ENCODE measurements around the gene SVOP.
A peak's percentile ranks its signal among the peaks of the same experiment; 100 is the strongest.

The SVOP gene

GRCh38 chr12:108907839-108908351, 113.0 kb downstream of the SVOP start:
- Histone ChIP-seq H3K9ac (ENCODE audit: low read length) (no peak overlapping the region), H3K4me1 (ENCODE audit: control insufficient read depth, insufficient read depth, low read length) (no peaks in the 10 kb centered on the region), H3K9me3 (ENCODE audit: control insufficient read depth, low read length) (no peaks in the 10 kb centered on the region), H3K27me3 (replicated peaks; ENCODE audit: control insufficient read depth, insufficient read depth, low read length) (peaks cover 20% of the 10 kb centered on the region), H3K4me3 (ENCODE audit: low read length) (no peak overlapping the region), H3K36me3 (ENCODE audit: control insufficient read depth, insufficient read depth, low read length, severe bottlenecking) (no peaks in the 10 kb centered on the region)
- DNase-seq (ENCODE audit: low read depth), result peak; percentile 3

- Histone ChIP-seq H3K9me3 (ENCODE audit: control insufficient read depth, low read length) (no peaks in the 10 kb centered on the region), H3K4me3 (ENCODE audit: low read length) (no peak overlapping the region), H3K36me3 (ENCODE audit: control insufficient read depth, insufficient read depth, low read length, severe bottlenecking) (no peaks in the 10 kb centered on the region), H3K4me1 (ENCODE audit: control insufficient read depth, insufficient read depth, low read length) (no peaks in the 10 kb centered on the region), H3K27me3 (replicated peaks; ENCODE audit: control insufficient read depth, insufficient read depth, low read length) (peaks cover 20% of the 10 kb centered on the region), H3K9ac (ENCODE audit: low read length) (no peak overlapping the region)
- DNase-seq (ENCODE audit: low read depth), result no peak
Measured at GRCh38 chr12:108906971-108907370, 113.9 kb downstream of the SVOP start.

GRCh38 chr12:108905725-108906124, 115.1 kb downstream of the SVOP start:
- H3K4me3 ChIP-seq (ENCODE audit: low read length), result no peak overlapping the region
- H3K27me3 ChIP-seq (replicated peaks; ENCODE audit: control insufficient read depth, insufficient read depth, low read length), result peaks cover 23% of the 10 kb centered on the region
- H3K9me3 ChIP-seq (ENCODE audit: control insufficient read depth, low read length), result no peaks in the 10 kb centered on the region
- DNase-seq (ENCODE audit: low read depth), result no peak
- no peak overlapping the region for H3K9ac ChIP-seq (ENCODE audit: low read length)
- no peaks in the 10 kb centered on the region for H3K4me1 ChIP-seq (ENCODE audit: control insufficient read depth, insufficient read depth, low read length)
- no peaks in the 10 kb centered on the region for H3K36me3 ChIP-seq (ENCODE audit: control insufficient read depth, insufficient read depth, low read length, severe bottlenecking)

GRCh38 chr12:108899145-108899544, 121.7 kb downstream of the SVOP start:
- DNase-seq (ENCODE audit: low read depth), result no peak
- Histone ChIP-seq H3K27me3 (replicated peaks; ENCODE audit: control insufficient read depth, insufficient read depth, low read length) (peaks cover 23% of the 10 kb centered on the region), H3K9ac (ENCODE audit: low read length) (no peak overlapping the region), H3K4me3 (ENCODE audit: low read length) (no peak overlapping the region), H3K9me3 (ENCODE audit: control insufficient read depth, low read length) (no peaks in the 10 kb centered on the region), H3K36me3 (ENCODE audit: control insufficient read depth, insufficient read depth, low read length, severe bottlenecking) (no peaks in the 10 kb centered on the region), H3K4me1 (ENCODE audit: control insufficient read depth, insufficient read depth, low read length) (no peaks in the 10 kb centered on the region)

- DNase-seq (ENCODE audit: low read depth), result no peak
- H3K9me3 ChIP-seq (ENCODE audit: control insufficient read depth, low read length), result no peaks in the 10 kb centered on the region
Measured at GRCh38 chr12:108896817-108897216, 124.1 kb downstream of the SVOP start.

GRCh38 chr12:108896336-108896735, 124.5 kb downstream of the SVOP start:
- H3K36me3 ChIP-seq (ENCODE audit: control insufficient read depth, insufficient read depth, low read length, severe bottlenecking), result no peaks in the 10 kb centered on the region
- H3K4me1 ChIP-seq (ENCODE audit: control insufficient read depth, insufficient read depth, low read length), result no peaks in the 10 kb centered on the region
- H3K27me3 ChIP-seq (replicated peaks; ENCODE audit: control insufficient read depth, insufficient read depth, low read length), result peaks cover 30% of the 10 kb centered on the region
- H3K4me3 ChIP-seq (ENCODE audit: low read length), result no peak overlapping the region
- H3K9me3 ChIP-seq (ENCODE audit: control insufficient read depth, low read length), result no peaks in the 10 kb centered on the region
- H3K9ac ChIP-seq (ENCODE audit: low read length), result no peak overlapping the region
- DNase-seq (ENCODE audit: low read depth), result no peak

More at GRCh38 chr12:108896817-108897216, 124.1 kb downstream of the SVOP start:
- no peak overlapping the region for H3K4me3 ChIP-seq (ENCODE audit: low read length)
- no peak overlapping the region for H3K9ac ChIP-seq (ENCODE audit: low read length)
- H3K36me3 ChIP-seq (ENCODE audit: control insufficient read depth, insufficient read depth, low read length, severe bottlenecking), result no peaks in the 10 kb centered on the region
- H3K27me3 ChIP-seq (replicated peaks; ENCODE audit: control insufficient read depth, insufficient read depth, low read length), result peaks cover 33% of the 10 kb centered on the region
- no peaks in the 10 kb centered on the region for H3K4me1 ChIP-seq (ENCODE audit: control insufficient read depth, insufficient read depth, low read length)

GRCh38 chr12:108895220-108895802, 125.6 kb downstream of the SVOP start:
- H3K27me3 ChIP-seq (replicated peaks; ENCODE audit: control insufficient read depth, insufficient read depth, low read length), result peaks cover 22% of the 10 kb centered on the region
- peaks cover 3% of the 10 kb centered on the region for H3K9me3 ChIP-seq (ENCODE audit: control insufficient read depth, low read length)
- H3K4me3 ChIP-seq (ENCODE audit: low read length), result no peak overlapping the region
- no peak for DNase-seq (ENCODE audit: low read depth)
- H3K36me3 ChIP-seq (ENCODE audit: control insufficient read depth, insufficient read depth, low read length, severe bottlenecking), result no peaks in the 10 kb centered on the region
- H3K4me1 ChIP-seq (ENCODE audit: control insufficient read depth, insufficient read depth, low read length), result no peaks in the 10 kb centered on the region
- H3K9ac ChIP-seq (ENCODE audit: low read length), result no peak overlapping the region

GRCh38 chr12:108890208-108890607, 130.7 kb downstream of the SVOP start:
- H3K27me3 ChIP-seq (replicated peaks; ENCODE audit: control insufficient read depth, insufficient read depth, low read length), result peaks cover 13% of the 10 kb centered on the region
- no peaks in the 10 kb centered on the region for H3K4me1 ChIP-seq (ENCODE audit: control insufficient read depth, insufficient read depth, low read length)
- peak; percentile 5 for DNase-seq (ENCODE audit: low read depth)

GRCh38 chr12:108888031-108888430, 132.8 kb downstream of the SVOP start:
- no peak for DNase-seq (ENCODE audit: low read depth)
- H3K9me3 ChIP-seq (ENCODE audit: control insufficient read depth, low read length), result peaks cover 7% of the 10 kb centered on the region
- no peaks in the 10 kb centered on the region for H3K36me3 ChIP-seq (ENCODE audit: control insufficient read depth, insufficient read depth, low read length, severe bottlenecking)
- no peak overlapping the region for H3K9ac ChIP-seq (ENCODE audit: low read length)
- peaks cover 5% of the 10 kb centered on the region for H3K27me3 ChIP-seq (replicated peaks; ENCODE audit: control insufficient read depth, insufficient read depth, low read length)
- H3K4me3 ChIP-seq (ENCODE audit: low read length), result no peak overlapping the region
- no peaks in the 10 kb centered on the region for H3K4me1 ChIP-seq (ENCODE audit: control insufficient read depth, insufficient read depth, low read length)

More at GRCh38 chr12:108890208-108890607, 130.7 kb downstream of the SVOP start:
- Histone ChIP-seq H3K9me3 (ENCODE audit: control insufficient read depth, low read length) (peaks cover 7% of the 10 kb centered on the region), H3K36me3 (ENCODE audit: control insufficient read depth, insufficient read depth, low read length, severe bottlenecking) (no peaks in the 10 kb centered on the region), H3K4me3 (ENCODE audit: low read length) (no peak overlapping the region), H3K9ac (ENCODE audit: low read length) (no peak overlapping the region)

GRCh38 chr12:108886873-108887629, 133.8 kb downstream of the SVOP start:
- no peaks in the 10 kb centered on the region for H3K36me3 ChIP-seq (ENCODE audit: control insufficient read depth, insufficient read depth, low read length, severe bottlenecking)
- no peak for DNase-seq (ENCODE audit: low read depth)
- no peak overlapping the region for H3K9ac ChIP-seq (ENCODE audit: low read length)
- H3K4me3 ChIP-seq (ENCODE audit: low read length), result no peak overlapping the region
- peaks cover 8% of the 10 kb centered on the region for H3K27me3 ChIP-seq (replicated peaks; ENCODE audit: control insufficient read depth, insufficient read depth, low read length)
- H3K4me1 ChIP-seq (ENCODE audit: control insufficient read depth, insufficient read depth, low read length), result no peaks in the 10 kb centered on the region
- peaks cover 7% of the 10 kb centered on the region for H3K9me3 ChIP-seq (ENCODE audit: control insufficient read depth, low read length)

- no peak overlapping the region for H3K9ac ChIP-seq (ENCODE audit: low read length)
- H3K27me3 ChIP-seq (replicated peaks; ENCODE audit: control insufficient read depth, insufficient read depth, low read length), result peaks cover 8% of the 10 kb centered on the region
- no peaks in the 10 kb centered on the region for H3K9me3 ChIP-seq (ENCODE audit: control insufficient read depth, low read length)
- H3K4me3 ChIP-seq (ENCODE audit: low read length), result no peak overlapping the region
- peak; percentile 28 for DNase-seq (ENCODE audit: low read depth)
- H3K4me1 ChIP-seq (ENCODE audit: control insufficient read depth, insufficient read depth, low read length), result no peaks in the 10 kb centered on the region
- H3K36me3 ChIP-seq (ENCODE audit: control insufficient read depth, insufficient read depth, low read length, severe bottlenecking), result no peaks in the 10 kb centered on the region
Measured at GRCh38 chr12:108884116-108885012, 136.5 kb downstream of the SVOP start.

All from adipocyte (in vitro differentiated cells).